ENCODE data around the gene TCF7L1.
"Not testable (repeated sequence)": the region's sequence is repeated elsewhere in the genome, so short reads cannot be mapped to it uniquely, and the experiment has no call there.

TCF7L1 gene

GRCh38 chr2:85189606-85190270, 56.5 kb downstream of the TCF7L1 start:
- Histone ChIP-seq H3K4me1 (ENCODE audit: control insufficient read depth in 5 of 5, insufficient read depth in 5 of 5, low read length in 5 of 5) (peaks cover 0 to 7% (median 0%) of the 10 kb centered on the region in 5 donors), H3K4me3 (ENCODE audit: low read depth in 1 of 5, low read length in 5 of 5) (no peak overlapping the region), H3K9me3 (ENCODE audit: control insufficient read depth in 5 of 5, low read length in 5 of 5) (no peaks in the 10 kb centered on the region), H3K27me3 (ENCODE audit: control insufficient read depth in 5 of 5, insufficient read depth in 4 of 5, low read length in 5 of 5) (no peaks in the 10 kb centered on the region), H3K9ac (ENCODE audit: low read length in 5 of 5) (no peak overlapping the region), H3K36me3 (ENCODE audit: control insufficient read depth in 5 of 5, insufficient read depth in 5 of 5, low read length in 5 of 5) (peaks cover 0 to 4% (median 2%) of the 10 kb centered on the region in 5 donors), H3K27ac (ENCODE audit: low read depth, low read length) (no peak overlapping the region)

- Histone ChIP-seq H3K9ac (ENCODE audit: low read length in 5 of 5) (no peak overlapping the region), H3K36me3 (ENCODE audit: control insufficient read depth in 5 of 5, insufficient read depth in 5 of 5, low read length in 5 of 5) (peaks cover 0 to 4% (median 2%) of the 10 kb centered on the region in 5 donors), H3K9me3 (ENCODE audit: control insufficient read depth in 5 of 5, low read length in 5 of 5) (no peaks in the 10 kb centered on the region), H3K4me3 (ENCODE audit: low read depth in 1 of 5, low read length in 5 of 5) (no peak overlapping the region), H3K27ac (ENCODE audit: low read depth, low read length) (no peak overlapping the region), H3K27me3 (ENCODE audit: control insufficient read depth in 5 of 5, insufficient read depth in 4 of 5, low read length in 5 of 5) (no peaks in the 10 kb centered on the region), H3K4me1 (ENCODE audit: control insufficient read depth in 5 of 5, insufficient read depth in 5 of 5, low read length in 5 of 5) (peaks cover 0 to 7% (median 0%) of the 10 kb centered on the region in 5 donors)
These were observed 58.0 kb downstream of the TCF7L1 start for GRCh38 chr2:85191157-85191556.

- H3K4me3 ChIP-seq (ENCODE audit: low read depth in 1 of 5, low read length in 5 of 5): no peak overlapping the region
- peaks cover 0 to 4% (median 2%) of the 10 kb centered on the region in 5 donors for H3K36me3 ChIP-seq (ENCODE audit: control insufficient read depth in 5 of 5, insufficient read depth in 5 of 5, low read length in 5 of 5)
- no peaks in the 10 kb centered on the region for H3K9me3 ChIP-seq (ENCODE audit: control insufficient read depth in 5 of 5, low read length in 5 of 5)
- no peaks in the 10 kb centered on the region for H3K27me3 ChIP-seq (ENCODE audit: control insufficient read depth in 5 of 5, insufficient read depth in 4 of 5, low read length in 5 of 5)
- no peak overlapping the region for H3K9ac ChIP-seq (ENCODE audit: low read length in 5 of 5)
- H3K4me1 ChIP-seq (ENCODE audit: control insufficient read depth in 5 of 5, insufficient read depth in 5 of 5, low read length in 5 of 5): peaks cover 0 to 6% (median 0%) of the 10 kb centered on the region in 5 donors
- H3K27ac ChIP-seq (ENCODE audit: low read depth, low read length): no peak overlapping the region
These were observed 61.7 kb downstream of the TCF7L1 start for GRCh38 chr2:85194780-85195480.

GRCh38 chr2:85195956-85196355, 62.8 kb downstream of the TCF7L1 start:
- Histone ChIP-seq H3K9ac (ENCODE audit: low read length in 5 of 5) (no peak overlapping the region), H3K9me3 (ENCODE audit: control insufficient read depth in 5 of 5, low read length in 5 of 5) (no peaks in the 10 kb centered on the region), H3K27ac (ENCODE audit: low read depth, low read length) (no peak overlapping the region), H3K27me3 (ENCODE audit: control insufficient read depth in 5 of 5, insufficient read depth in 4 of 5, low read length in 5 of 5) (no peaks in the 10 kb centered on the region), H3K4me1 (ENCODE audit: control insufficient read depth in 5 of 5, insufficient read depth in 5 of 5, low read length in 5 of 5) (peaks cover 0 to 7% (median 0%) of the 10 kb centered on the region in 5 donors), H3K36me3 (ENCODE audit: control insufficient read depth in 5 of 5, insufficient read depth in 5 of 5, low read length in 5 of 5) (peaks cover 0 to 4% (median 2%) of the 10 kb centered on the region in 5 donors), H3K4me3 (ENCODE audit: low read depth in 1 of 5, low read length in 5 of 5) (no peak overlapping the region)

GRCh38 chr2:85199698-85200097, 66.5 kb downstream of the TCF7L1 start:
- H3K27me3 ChIP-seq (ENCODE audit: control insufficient read depth in 5 of 5, insufficient read depth in 4 of 5, low read length in 5 of 5): no peaks in the 10 kb centered on the region
- H3K9me3 ChIP-seq (ENCODE audit: control insufficient read depth in 5 of 5, low read length in 5 of 5): no peaks in the 10 kb centered on the region
- no peak overlapping the region for H3K27ac ChIP-seq (ENCODE audit: low read depth, low read length)
- no peak overlapping the region for H3K4me3 ChIP-seq (ENCODE audit: low read depth in 1 of 5, low read length in 5 of 5)
- no peaks in the 10 kb centered on the region for H3K36me3 ChIP-seq (ENCODE audit: control insufficient read depth in 5 of 5, insufficient read depth in 5 of 5, low read length in 5 of 5)
- H3K4me1 ChIP-seq (ENCODE audit: control insufficient read depth in 5 of 5, insufficient read depth in 5 of 5, low read length in 5 of 5): peaks cover 0 to 7% (median 0%) of the 10 kb centered on the region in 5 donors
- H3K9ac ChIP-seq (ENCODE audit: low read length in 5 of 5): no peak overlapping the region

GRCh38 chr2:85209887-85210286, 76.7 kb downstream of the TCF7L1 start:
- Histone ChIP-seq H3K36me3 (ENCODE audit: control insufficient read depth in 5 of 5, insufficient read depth in 5 of 5, low read length in 5 of 5) (no peaks in the 10 kb centered on the region), H3K9ac (ENCODE audit: low read length in 5 of 5) (no peak overlapping the region), H3K9me3 (ENCODE audit: control insufficient read depth in 5 of 5, low read length in 5 of 5) (no peaks in the 10 kb centered on the region), H3K27me3 (ENCODE audit: control insufficient read depth in 5 of 5, insufficient read depth in 4 of 5, low read length in 5 of 5) (no peaks in the 10 kb centered on the region), H3K27ac (ENCODE audit: low read depth, low read length) (no peak overlapping the region), H3K4me1 (ENCODE audit: control insufficient read depth in 5 of 5, insufficient read depth in 5 of 5, low read length in 5 of 5) (peaks cover 0 to 22% (median 5%) of the 10 kb centered on the region in 5 donors), H3K4me3 (ENCODE audit: low read depth in 1 of 5, low read length in 5 of 5) (no peak overlapping the region)

GRCh38 chr2:85210511-85210910, 77.3 kb downstream of the TCF7L1 start:
- H3K4me1 ChIP-seq (ENCODE audit: control insufficient read depth in 5 of 5, insufficient read depth in 5 of 5, low read length in 5 of 5): peaks cover 0 to 28% (median 11%) of the 10 kb centered on the region in 5 donors
- H3K27me3 ChIP-seq (ENCODE audit: control insufficient read depth in 5 of 5, insufficient read depth in 4 of 5, low read length in 5 of 5): no peaks in the 10 kb centered on the region

GRCh38 chr2:85211606-85212005, 78.4 kb downstream of the TCF7L1 start:
- peaks cover 3 to 37% (median 21%) of the 10 kb centered on the region in 5 donors for H3K4me1 ChIP-seq (ENCODE audit: control insufficient read depth in 5 of 5, insufficient read depth in 5 of 5, low read length in 5 of 5)

More at GRCh38 chr2:85210511-85210910, 77.3 kb downstream of the TCF7L1 start:
- Histone ChIP-seq H3K9ac (ENCODE audit: low read length in 5 of 5) (no peak overlapping the region), H3K27ac (ENCODE audit: low read depth, low read length) (no peak overlapping the region), H3K36me3 (ENCODE audit: control insufficient read depth in 5 of 5, insufficient read depth in 5 of 5, low read length in 5 of 5) (no peaks in the 10 kb centered on the region), H3K9me3 (ENCODE audit: control insufficient read depth in 5 of 5, low read length in 5 of 5) (no peaks in the 10 kb centered on the region), H3K4me3 (ENCODE audit: low read depth in 1 of 5, low read length in 5 of 5) (no peak overlapping the region)

GRCh38 chr2:85212841-85213240, 79.6 kb downstream of the TCF7L1 start:
- Histone ChIP-seq H3K36me3 (ENCODE audit: control insufficient read depth in 5 of 5, insufficient read depth in 5 of 5, low read length in 5 of 5) (no peaks in the 10 kb centered on the region), H3K27me3 (ENCODE audit: control insufficient read depth in 5 of 5, insufficient read depth in 4 of 5, low read length in 5 of 5) (no peaks in the 10 kb centered on the region), H3K4me1 (ENCODE audit: control insufficient read depth in 5 of 5, insufficient read depth in 5 of 5, low read length in 5 of 5) (peaks cover 5 to 42% (median 24%) of the 10 kb centered on the region in 5 donors), H3K4me3 (ENCODE audit: low read depth in 1 of 5, low read length in 5 of 5) (no peak overlapping the region), H3K27ac (ENCODE audit: low read depth, low read length) (no peak overlapping the region), H3K9me3 (ENCODE audit: control insufficient read depth in 5 of 5, low read length in 5 of 5) (no peaks in the 10 kb centered on the region), H3K9ac (ENCODE audit: low read length in 5 of 5) (no peak overlapping the region)

More at GRCh38 chr2:85211606-85212005, 78.4 kb downstream of the TCF7L1 start:
- not testable (repeated sequence) for H3K4me3 ChIP-seq (ENCODE audit: low read depth in 1 of 5, low read length in 5 of 5); H3K36me3 ChIP-seq (ENCODE audit: control insufficient read depth in 5 of 5, insufficient read depth in 5 of 5, low read length in 5 of 5); H3K27ac ChIP-seq (ENCODE audit: low read depth, low read length); H3K9ac ChIP-seq (ENCODE audit: low read length in 5 of 5); H3K9me3 ChIP-seq (ENCODE audit: control insufficient read depth in 5 of 5, low read length in 5 of 5); H3K27me3 ChIP-seq (ENCODE audit: control insufficient read depth in 5 of 5, insufficient read depth in 4 of 5, low read length in 5 of 5)

GRCh38 chr2:85213404-85213803, 80.2 kb downstream of the TCF7L1 start:
- Histone ChIP-seq H3K27me3 (ENCODE audit: control insufficient read depth in 5 of 5, insufficient read depth in 4 of 5, low read length in 5 of 5) (no peaks in the 10 kb centered on the region), H3K9ac (ENCODE audit: low read length in 5 of 5) (no peak overlapping the region), H3K9me3 (ENCODE audit: control insufficient read depth in 5 of 5, low read length in 5 of 5) (no peaks in the 10 kb centered on the region), H3K4me3 (ENCODE audit: low read depth in 1 of 5, low read length in 5 of 5) (no peak overlapping the region), H3K36me3 (ENCODE audit: control insufficient read depth in 5 of 5, insufficient read depth in 5 of 5, low read length in 5 of 5) (no peaks in the 10 kb centered on the region), H3K27ac (ENCODE audit: low read depth, low read length) (no peak overlapping the region), H3K4me1 (ENCODE audit: control insufficient read depth in 5 of 5, insufficient read depth in 5 of 5, low read length in 5 of 5) (peaks cover 5 to 42% (median 24%) of the 10 kb centered on the region in 5 donors)
